BLaER1 treated with 17β-estradiol and CSF1 and Interleukin-3, amounts not matched to agents 10 nM and 100 nM (cell line): Measurements from ENCODE around the gene EVPL.

ENCODE experiments used
- H3K27ac ChIP-seq, 11 experiments: shearing (Covaris generic); formaldehyde crosslinking; 2 replicates each; pipeline ENCODE4 v1.8.1; 2022
- H3K27me3 ChIP-seq, 11 experiments: shearing (Covaris generic); formaldehyde crosslinking; 2 replicates each; pipeline ENCODE4 v1.8.1; 2022
- H3K36me3 ChIP-seq, 11 experiments: shearing (Covaris generic); formaldehyde crosslinking; 2 replicates each; pipeline ENCODE4 v1.8.1; 2022
- H3K4me1 ChIP-seq, 10 experiments: shearing (Covaris generic); formaldehyde crosslinking; 2 replicates each; pipeline ENCODE4 v1.8.1; 2022
- H3K4me2 ChIP-seq, 11 experiments: shearing (Covaris generic); formaldehyde crosslinking; 2 replicates each; pipeline ENCODE4 v1.8.1; 2022
- H3K4me3 ChIP-seq, 10 experiments: shearing (Covaris generic); formaldehyde crosslinking; 2 replicates each; pipeline ENCODE4 v1.8.1; 2022
- H3K9ac ChIP-seq, 11 experiments: shearing (Covaris generic); formaldehyde crosslinking; 2 replicates each; pipeline ENCODE4 v1.8.1; 2022
- H3K9me3 ChIP-seq, 11 experiments: shearing (Covaris generic); formaldehyde crosslinking; replicated peaks in 1 of 11; 2 replicates each; pipeline ENCODE4 v1.8.1; 2022
- H4K20me1 ChIP-seq, 11 experiments: shearing (Covaris generic); formaldehyde crosslinking; 2 replicates each; pipeline ENCODE4 v1.8.1; 2022
- Cebpa-rat ChIP-seq, 11 experiments: shearing (Covaris generic); IDR thresholded peaks; 2 replicates each; pipeline ENCODE4 v1.8.1; 2022

EVPL gene

GRCh38 chr17:75987041-75987440 is 40.1 kb downstream of the EVPL start:
- Histone ChIP-seq H3K36me3 (peaks cover 13 to 52% (median 31%) of the 10 kb centered on the region in 11 experiments), H4K20me1 (no peaks in the 10 kb centered on the region), H3K27me3 (no peaks in the 10 kb centered on the region), H3K9me3 (no peaks in the 10 kb centered on the region), H3K27ac (no peak overlapping the region), H3K4me3 (no peak overlapping the region), H3K4me1 (peaks cover 0 to 26% (median 11%) of the 10 kb centered on the region in 10 experiments; a peak in 11 of 20 replicates), H3K9ac (0 out of 22 replicates have a peak overlapping the region, but pooled peaks of 1 of the 11 experiments have one; percentile 27), H3K4me2 (no peak overlapping the region)
- TF ChIP-seq Cebpa-rat (IDR thresholded peaks at IDR 0.05) = no peak

DNA sequence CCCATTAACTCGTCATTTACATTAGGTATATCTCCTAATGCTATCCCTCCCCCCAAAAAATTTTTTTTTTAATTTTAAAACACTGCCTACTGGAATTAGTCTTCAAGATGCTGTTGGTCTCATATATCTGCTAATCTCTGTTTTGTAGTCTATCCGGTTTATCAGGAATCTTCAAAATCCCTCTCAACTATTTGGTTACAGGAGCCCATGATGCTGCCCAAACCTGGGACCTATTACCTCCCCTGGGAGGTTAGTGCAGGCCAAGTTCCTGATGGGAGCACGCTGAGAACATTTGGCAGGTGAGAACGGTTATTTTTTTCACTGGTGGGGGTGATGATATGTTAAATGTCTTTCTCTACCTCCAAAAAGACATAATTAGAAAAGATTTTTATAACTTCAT is 41.1 kb downstream of the EVPL start:
- Histone ChIP-seq H3K4me3 (no peak overlapping the region), H4K20me1 (no peaks in the 10 kb centered on the region), H3K36me3 (peaks cover 4 to 41% (median 22%) of the 10 kb centered on the region in 11 experiments; a peak in 18 of 22 replicates), H3K4me1 (peaks cover 0 to 30% (median 7%) of the 10 kb centered on the region in 10 experiments; a peak in 15 of 20 replicates), H3K27ac (no peak overlapping the region), H3K27me3 (no peaks in the 10 kb centered on the region), H3K9me3 (no peaks in the 10 kb centered on the region), H3K4me2 (no peak overlapping the region), H3K9ac (no peak overlapping the region)
- TF ChIP-seq Cebpa-rat (IDR thresholded peaks at IDR 0.05) = no peak

DNA sequence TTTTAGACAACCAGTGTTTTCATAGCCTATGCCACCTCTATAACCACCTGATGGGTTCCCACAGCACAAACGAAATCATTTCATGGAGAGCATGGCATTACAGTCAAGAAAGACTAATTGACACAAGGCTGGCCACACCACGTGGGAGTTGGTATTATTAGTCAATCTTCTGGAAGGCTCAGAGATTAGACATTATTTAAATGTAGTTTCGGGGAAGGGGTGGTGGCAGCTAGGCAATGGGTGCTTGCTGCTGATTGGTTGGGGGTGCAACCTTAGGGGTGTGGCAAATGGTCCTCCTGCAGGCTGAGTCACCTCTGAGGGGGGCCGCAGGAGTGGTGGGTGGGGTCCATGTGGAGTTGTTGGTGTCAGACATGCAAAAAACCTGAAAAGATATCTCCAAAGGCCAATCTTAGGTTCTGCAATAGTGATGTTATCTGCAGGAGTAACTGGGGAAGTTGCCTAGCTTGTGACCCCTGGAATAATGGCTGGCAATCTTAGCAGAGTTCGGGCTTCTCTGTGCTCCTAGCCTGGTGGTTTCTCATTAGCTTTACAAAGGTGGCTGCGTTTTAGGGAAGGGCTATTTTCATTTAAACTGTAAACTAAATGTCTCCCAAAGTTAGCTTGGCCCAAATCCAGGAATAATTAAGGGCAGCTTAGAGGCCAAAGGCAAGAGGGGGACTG is 43.5 kb downstream of the EVPL start:
- peaks cover 11 to 41% (median 18%) of the 10 kb centered on the region in 10 experiments for H3K4me1 ChIP-seq
- TF ChIP-seq Cebpa-rat (IDR thresholded peaks at IDR 0.05) = no peak
- H3K4me2 ChIP-seq = peak overlapping the region in 1 of 11 experiments; percentile 28; a peak in 3 of 22 replicates
- H3K27me3 ChIP-seq = no peaks in the 10 kb centered on the region
- H3K36me3 ChIP-seq = peaks cover 0 to 23% (median 16%) of the 10 kb centered on the region in 11 experiments; a peak in 17 of 22 replicates
- H3K9me3 ChIP-seq = no peaks in the 10 kb centered on the region
- no peaks in the 10 kb centered on the region; a peak in 1 of 22 replicates for H4K20me1 ChIP-seq
- no peak overlapping the region for H3K4me3 ChIP-seq
- no peak overlapping the region for H3K27ac ChIP-seq
- H3K9ac ChIP-seq = no peak overlapping the region

DNA sequence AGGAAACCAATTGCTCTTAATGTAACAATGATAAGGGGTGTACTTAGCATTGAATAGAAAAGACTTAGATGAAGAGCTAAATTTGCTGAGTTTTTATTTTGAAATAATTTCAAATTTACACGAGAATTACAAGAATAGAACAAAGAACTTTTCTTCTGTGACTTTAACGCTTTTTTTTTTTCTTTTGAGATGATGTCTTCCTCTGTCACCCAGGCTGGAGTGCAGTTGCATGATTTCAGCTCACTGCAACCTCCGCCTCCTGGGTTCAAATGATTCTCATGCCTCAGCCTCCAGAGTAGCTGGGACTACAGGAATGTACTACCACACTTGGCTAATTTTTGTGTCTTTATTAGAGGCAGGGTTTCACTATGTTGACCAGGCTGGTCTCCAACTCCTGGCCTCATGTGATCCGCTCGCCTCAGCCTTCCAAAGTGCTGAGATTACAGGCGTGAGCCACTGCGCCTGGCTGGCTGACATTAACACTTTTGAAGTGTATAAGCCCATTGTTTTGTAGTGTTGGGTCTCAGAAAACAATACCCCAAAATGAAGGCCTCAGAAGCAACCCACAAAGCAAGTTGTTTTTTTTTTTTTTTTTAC is 46.0 kb downstream of the EVPL start:
- H3K4me1 ChIP-seq = peaks cover 34 to 64% (median 41%) of the 10 kb centered on the region in 10 experiments
- H3K9me3 ChIP-seq = no peaks in the 10 kb centered on the region
- H3K4me3 ChIP-seq = no peak overlapping the region
- H3K36me3 ChIP-seq = peaks cover 0 to 18% (median 6%) of the 10 kb centered on the region in 11 experiments; a peak in 9 of 22 replicates
- H3K27ac ChIP-seq = peak overlapping the region in 6 of 11 experiments; percentile 94 to 99 (median 98); a peak in 6 of 22 replicates
- TF ChIP-seq Cebpa-rat (IDR thresholded peaks at IDR 0.05) = no peak
- H3K27me3 ChIP-seq = no peaks in the 10 kb centered on the region
- no peaks in the 10 kb centered on the region; a peak in 1 of 22 replicates for H4K20me1 ChIP-seq
- peak overlapping the region; percentile 74 to 97 (median 90) for H3K4me2 ChIP-seq
- H3K9ac ChIP-seq = peak overlapping the region in 6 of 11 experiments; percentile 92 to 97 (median 96); a peak in 7 of 22 replicates

DNA sequence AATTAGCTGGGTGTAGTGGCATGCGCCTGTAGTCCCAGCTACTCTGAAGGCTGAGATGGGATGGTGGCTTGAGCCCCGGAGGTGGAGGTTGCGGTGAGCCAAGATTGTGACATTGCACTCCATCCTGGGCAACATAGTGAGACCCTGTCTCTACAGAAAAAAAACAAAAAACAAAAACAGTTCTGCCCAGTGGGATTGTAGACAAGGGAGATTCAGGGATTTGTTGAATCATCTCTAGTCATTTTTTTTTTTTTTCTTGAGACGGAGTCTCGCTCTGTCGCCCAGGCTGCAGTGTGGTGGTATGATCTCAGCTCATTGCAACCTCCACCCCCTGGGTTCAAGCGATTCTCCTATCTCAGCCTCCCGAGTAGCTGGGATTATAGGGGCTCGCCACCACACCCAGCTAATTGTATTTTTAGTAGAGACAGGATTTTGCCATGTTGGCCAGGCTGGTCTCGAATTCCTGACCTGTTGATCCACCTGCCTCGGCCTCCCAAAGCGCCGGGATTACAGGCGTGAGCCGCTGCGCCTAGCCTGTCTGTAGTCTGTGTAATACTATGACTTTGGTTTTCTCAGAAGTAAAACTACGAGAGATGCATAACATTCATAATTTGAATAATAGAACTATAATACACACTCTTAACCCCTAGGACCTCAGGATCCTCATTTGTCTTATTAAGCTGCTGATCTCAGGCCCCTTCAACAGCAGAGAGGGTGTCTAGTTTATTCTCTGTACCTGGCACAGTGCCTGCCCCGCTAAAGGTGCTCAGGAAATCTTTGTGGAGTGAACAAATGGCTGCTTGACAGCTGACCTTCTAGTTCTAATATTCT is 46.7 kb downstream of the EVPL start:
- H3K27me3 ChIP-seq = no peaks in the 10 kb centered on the region
- peak overlapping the region; percentile 94 to 99 (median 98) for H3K27ac ChIP-seq
- H3K9ac ChIP-seq = peak overlapping the region; percentile 89 to 98 (median 96)
- TF ChIP-seq Cebpa-rat (IDR thresholded peaks at IDR 0.05) = no peak
- peaks cover 0 to 15% (median 6%) of the 10 kb centered on the region in 11 experiments; a peak in 8 of 22 replicates for H3K36me3 ChIP-seq
- no peaks in the 10 kb centered on the region; a peak in 1 of 22 replicates for H4K20me1 ChIP-seq
- peaks cover 38 to 71% (median 47%) of the 10 kb centered on the region in 10 experiments for H3K4me1 ChIP-seq
- H3K9me3 ChIP-seq = no peaks in the 10 kb centered on the region
- peak overlapping the region; percentile 74 to 97 (median 90) for H3K4me2 ChIP-seq
- H3K4me3 ChIP-seq = peak overlapping the region; percentile 76 to 97 (median 86)

DNA sequence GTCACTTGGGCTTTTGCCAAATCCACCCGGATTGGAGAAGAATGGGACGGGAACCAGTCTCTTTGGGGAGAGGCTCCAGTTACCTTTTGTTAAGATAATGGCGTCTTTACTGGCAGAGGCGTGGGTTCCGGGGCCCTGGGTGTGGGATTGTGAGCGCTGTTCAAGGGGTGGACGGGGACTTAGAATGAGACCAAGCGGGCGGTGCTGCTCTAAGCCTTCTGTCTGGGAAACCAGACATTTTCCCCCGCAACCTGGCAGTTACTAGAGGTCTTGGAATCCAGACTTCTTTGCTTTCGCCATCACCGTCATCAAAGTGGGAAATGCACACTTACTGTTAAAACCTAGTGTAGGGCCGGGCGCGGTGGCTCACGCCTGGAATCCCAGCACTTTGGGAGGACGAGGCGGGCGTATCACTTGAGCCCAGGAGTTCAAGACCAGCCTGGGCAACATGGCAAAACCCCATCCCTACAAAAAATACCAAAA is 47.4 kb downstream of the EVPL start:
- H3K4me3 ChIP-seq = peak overlapping the region; percentile 76 to 97 (median 86)

GRCh38 chr17:75978938-75979704 is 48.0 kb downstream of the EVPL start, which contains the start of the genes ACOX1 and TEN1:
TSS of gene ACOX1 (minus strand) at chr17:75979166. CDS start at chr17:75979073, 93 bp downstream.
TSS of gene TEN1 (plus strand) at chr17:75979240. CDS start at chr17:75986193, 6,953 bp downstream.
- Histone ChIP-seq H3K27ac (peak within 1 kb of the TSS; percentile 94 to 99 (median 98)), H3K27me3 (no peaks in the 10 kb centered on the region), H3K9me3 (no peaks in the 10 kb centered on the region), H3K36me3 (peaks cover 0 to 26% (median 7%) of the 10 kb centered on the region in 11 experiments; a peak in 12 of 22 replicates), H4K20me1 (no peaks in the 10 kb centered on the region; a peak in 1 of 22 replicates), H3K4me2 (peak within 1 kb of the TSS; percentile 74 to 97 (median 90)), H3K4me3 (peak within 1 kb of the TSS; percentile 76 to 97 (median 86)), H3K4me1 (peaks cover 38 to 74% (median 51%) of the 10 kb centered on the region in 10 experiments), H3K9ac (peak within 1 kb of the TSS; percentile 89 to 98 (median 96))
- TF ChIP-seq Cebpa-rat (IDR thresholded peaks at IDR 0.05) = no peak

More for the DNA sequence above, 47.4 kb downstream of the EVPL start:
- Histone ChIP-seq H3K27ac (peak overlapping the region; percentile 94 to 99 (median 98)), H3K9me3 (no peaks in the 10 kb centered on the region), H4K20me1 (no peaks in the 10 kb centered on the region; a peak in 1 of 22 replicates), H3K4me1 (peaks cover 38 to 74% (median 51%) of the 10 kb centered on the region in 10 experiments), H3K36me3 (peaks cover 0 to 20% (median 10%) of the 10 kb centered on the region in 11 experiments; a peak in 9 of 22 replicates), H3K27me3 (no peaks in the 10 kb centered on the region), H3K4me2 (peak overlapping the region; percentile 74 to 97 (median 90)), H3K9ac (peak overlapping the region; percentile 89 to 98 (median 96))
- no peak for TF ChIP-seq Cebpa-rat (IDR thresholded peaks at IDR 0.05)
